SK-N-SH (cell line): Measurements from ENCODE around the gene ADAD2. TPM values are rescaled to one million over a fixed set of nuclear protein-coding genes. Genes with fewer than 3 reads are reported as not detected.

Experiments used
- CTCF ChIA-PET: fragments of 300-600, 350-600 bp; formaldehyde crosslinking; extraction: SDS; loops from one replicate; lab custom pipeline; 2021; lab: Yijun Ruan, JAX
- POLR2A ChIA-PET: fragments of 350-600 bp; sonication (Branson Sonifier 250); formaldehyde crosslinking; extraction: SDS; loops from one replicate; lab custom pipeline; 2020; ENCODE audit warnings: antibody characterized with exemption, inconsistent platforms; lab: Yijun Ruan, JAX
- DNase-seq: peaks from one replicate; pipeline ENCODE4 v3.0.0; 2012
- H2AFZ ChIP-seq: fragments of 200-600 bp; sonication (generic); 2 replicates; pipeline ENCODE4 v1.8.1; 2016; ENCODE audit warnings: antibody characterized with exemption, mild to moderate bottlenecking, low read depth
- H3F3A ChIP-seq: fragments of 200-600 bp; sonication (generic); replicated peaks from 2 replicates; pipeline ENCODE3; 2016; ENCODE audit warnings: antibody characterized with exemption, mild to moderate bottlenecking; ENCODE audit not compliant: insufficient read depth
- H3K27ac ChIP-seq, 2 experiments: fragments of 200-500 bp in 1 of 2; fragments of 200-600 bp in 1 of 2; sonication (Bioruptor generic) in 1 of 2; sonication (generic), shearing (Covaris generic) in 1 of 2; 2 replicates each; pipeline versions ENCODE4 v1.5.1 to v1.6.1; 2014 to 2016; ENCODE audit warnings: low read depth in 2 of 2, inconsistent platforms in 1 of 2, low read length in 1 of 2, mild to moderate bottlenecking in 1 of 2, mixed read lengths in 1 of 2
- H3K27me3 ChIP-seq: fragments of 200-600 bp; sonication (generic), shearing (Covaris generic); 2 replicates; pipeline ENCODE4 v1.6.1; 2016; ENCODE audit warnings: mixed run types; ENCODE audit not compliant: insufficient read depth
- H3K36me3 ChIP-seq, 2 experiments: fragments of 200-500 bp in 1 of 2; fragments of 200-600 bp in 1 of 2; sonication (Bioruptor generic) in 1 of 2; sonication (generic) in 1 of 2; replicated peaks in 1 of 2; 2 replicates each; pipeline versions ENCODE3 to v1.5.1; 2014 to 2016; ENCODE audit warnings: low read length in 1 of 2, mild to moderate bottlenecking in 1 of 2; ENCODE audit not compliant: insufficient read depth in 2 of 2, control insufficient read depth in 1 of 2
- H3K4me1 ChIP-seq, 2 experiments: fragments of 200-500 bp in 1 of 2; fragments of 200-600 bp in 1 of 2; sonication (Bioruptor generic) in 1 of 2; sonication (generic), shearing (Covaris generic) in 1 of 2; 2 replicates each; pipeline versions ENCODE4 v1.5.1 to v1.6.1; 2014 to 2016; ENCODE audit warnings: low read depth in 1 of 2, low read length in 1 of 2, mixed run types in 1 of 2; ENCODE audit not compliant: insufficient read depth in 2 of 2, control insufficient read depth in 1 of 2
- H3K4me2 ChIP-seq: fragments of 200-600 bp; sonication (generic), shearing (Covaris generic); 2 replicates; pipeline ENCODE4 v1.6.1; 2017; ENCODE audit warnings: mixed run types
- H3K4me3 ChIP-seq, 2 experiments: fragments of 200-500 bp in 1 of 2; fragments of 200-600 bp in 1 of 2; sonication (Bioruptor generic) in 1 of 2; sonication (generic), shearing (Covaris generic) in 1 of 2; 2 replicates each; pipeline versions ENCODE4 v1.5.1 to v1.8.1; 2014 to 2016; ENCODE audit warnings: low read depth in 2 of 2, inconsistent platforms in 1 of 2, low read length in 1 of 2, mild to moderate bottlenecking in 1 of 2, mixed read lengths in 1 of 2, moderate library complexity in 1 of 2
- H3K79me2 ChIP-seq: fragments of 200-600 bp; sonication (generic); 2 replicates; pipeline ENCODE4 v1.8.1; 2017; ENCODE audit warnings: mild to moderate bottlenecking; ENCODE audit not compliant: insufficient read depth
- H3K9ac ChIP-seq: fragments of 200-600 bp; sonication (generic); 2 replicates; pipeline ENCODE4 v1.6.1; 2017; ENCODE audit warnings: mixed run types
- H3K9me2 ChIP-seq: fragments of 200-600 bp; sonication (generic); 2 replicates; pipeline ENCODE4 v1.6.1; 2017; ENCODE audit warnings: mixed run types
- H3K9me3 ChIP-seq: fragments of 200-600 bp; sonication (generic); 2 replicates; pipeline ENCODE4 v1.6.1; 2017; ENCODE audit warnings: mixed run types, mild to moderate bottlenecking, moderate library complexity
- H4K20me1 ChIP-seq: fragments of 200-600 bp; sonication (generic); 2 replicates; pipeline ENCODE4 v1.6.1; 2017; ENCODE audit warnings: mild to moderate bottlenecking, mixed run types; ENCODE audit not compliant: insufficient read depth
- CHD2 ChIP-seq: fragments of 150-350 bp; IDR thresholded peaks from 2 replicates; pipeline ENCODE4 v1.6.1; 2018; ENCODE audit warnings: low read length; ENCODE audit not compliant: partially characterized antibody
- CTCF ChIP-seq: fragments of 200-600 bp; sonication (generic); IDR thresholded peaks from 2 replicates; pipeline ENCODE4 v1.6.1; 2017; ENCODE audit warnings: antibody characterized with exemption, mild to moderate bottlenecking, moderate library complexity
- FOSL2 ChIP-seq: IDR thresholded peaks from 2 replicates; pipeline ENCODE4 v1.4.0; 2012; ENCODE audit warnings: low read depth, mild to moderate bottlenecking, moderate library complexity, borderline replicate concordance
- FOXJ3 ChIP-seq: sonication (generic); formaldehyde crosslinking; IDR thresholded peaks from 2 replicates; pipeline ENCODE4 v1.5.1; 2020; ENCODE audit warnings: mild to moderate bottlenecking, missing genetic modification reagents
- IRF3 ChIP-seq: fragments of 150-350 bp; IDR thresholded peaks from 2 replicates; pipeline ENCODE4 v1.6.1; 2016; ENCODE audit warnings: mild to moderate bottlenecking, low read depth, low read length
- JUND ChIP-seq: IDR thresholded peaks from 2 replicates; pipeline ENCODE4 v1.4.0; 2012
- MAX ChIP-seq: IDR thresholded peaks from 2 replicates; pipeline ENCODE4 v1.4.0; 2012; ENCODE audit warnings: low read depth
- NFIC ChIP-seq: IDR thresholded peaks from 2 replicates; pipeline ENCODE4 v1.4.0; 2012; ENCODE audit warnings: borderline replicate concordance
- RAD21 ChIP-seq: IDR thresholded peaks from 2 replicates; pipeline ENCODE4 v1.6.1; 2012; ENCODE audit warnings: mild to moderate bottlenecking, low read length
- RFX5 ChIP-seq: IDR thresholded peaks from 2 replicates; pipeline ENCODE4 v1.6.1; 2012; ENCODE audit warnings: mild to moderate bottlenecking, improper control_type of control experiment, low read length
- RXRA ChIP-seq: IDR thresholded peaks from 2 replicates; pipeline ENCODE4 v1.4.0; 2012; ENCODE audit warnings: low read depth, mild to moderate bottlenecking, borderline replicate concordance
- SMC3 ChIP-seq: IDR thresholded peaks from 2 replicates; pipeline ENCODE4 v1.6.1; 2012; ENCODE audit warnings: low read depth, low read length, improper control_type of control experiment
- TAF1 ChIP-seq: IDR thresholded peaks from 2 replicates; pipeline ENCODE4 v1.6.1; 2012; ENCODE audit warnings: low read depth, mild to moderate bottlenecking, low read length, moderate library complexity, borderline replicate concordance
- TEAD4 ChIP-seq: IDR thresholded peaks from 2 replicates; pipeline ENCODE4 v1.4.0; 2012; ENCODE audit warnings: mild to moderate bottlenecking, borderline replicate concordance; ENCODE audit not compliant: insufficient read depth
- USF1 ChIP-seq: IDR thresholded peaks from 2 replicates; pipeline ENCODE4 v1.4.0; 2012; ENCODE audit warnings: low read depth, borderline replicate concordance
- YY1 ChIP-seq: IDR thresholded peaks from 2 replicates; pipeline ENCODE4 v1.4.0; 2012; ENCODE audit warnings: low read depth, mild to moderate bottlenecking
- ZBTB33 ChIP-seq: IDR thresholded peaks from 2 replicates; pipeline ENCODE4 v1.4.0; 2012; ENCODE audit warnings: low read depth, borderline replicate concordance
- WGBS: methylation state at CpG from one replicate; pipeline ENCODE4 v1.1.6; 2017; ENCODE audit warnings: low lambda C conversion rate; 5-methylcytosine and 5-hydroxymethylcytosine counted together
- polyA plus RNA-seq, 3 experiments: library from polyadenylated mRNA; depleted of rRNA; stranded (reverse); fragments of >200 nt; gene quantifications; 2 replicates each; pipeline ENCODE4 v1.2.3, GENCODE V29; 2012

ADAD2 gene
- polyA plus RNA-seq, 1 of the 3 experiments (the other 2 are of a cell fraction) = not detected

GRCh38 chr16:84161037-84161436 is 29.9 kb upstream of the ADAD2 start (continued):
- TF ChIP-seq CHD2 (no peak), IRF3 (no peak), FOXJ3 (CRISPR knock-in tag) (no peak), YY1 (no peak)

- Histone ChIP-seq H3K4me1 (peaks cover 0 to 2% of the 10 kb centered on the region in 2 experiments; a peak in 1 of 4 replicates), H3K27me3 (peaks cover 39% of the 10 kb centered on the region), H3K9me3 (no peaks in the 10 kb centered on the region), H3K4me2 (no peak overlapping the region), H3K36me3 (no peaks in the 10 kb centered on the region), H2AFZ (no peak overlapping the region), H3K27ac (no peak overlapping the region), H3K9me2 (no peaks in the 10 kb centered on the region), H3K4me3 (no peak overlapping the region), H3F3A (no peaks in the 10 kb centered on the region), H4K20me1 (no peaks in the 10 kb centered on the region), H3K79me2 (no peaks in the 10 kb centered on the region), H3K9ac (no peak overlapping the region)
- DNase-seq = no peak
- WGBS = 35% methylated on average over 3 of the region's 3 CpGs
- ChIA-PET POLR2A (no interaction called here), CTCF (interaction anchor here (1.3 to 1.9 kb wide), 2 partner anchors 13 to 14 kb away, joined by 6 read pairs; no protein-coding TSS in a partner anchor)
- no peak for TF ChIP-seq YY1
- TF ChIP-seq RAD21 = no peak
- TF ChIP-seq RXRA = no peak
- no peak for TF ChIP-seq JUND
- no peak for TF ChIP-seq TAF1
- TF ChIP-seq FOXJ3 (CRISPR knock-in tag) = no peak
- no peak for TF ChIP-seq USF1
- TF ChIP-seq CTCF = no peak
- no peak for TF ChIP-seq CHD2
Measured at GRCh38 chr16:84161801-84162200, 29.2 kb upstream of the ADAD2 start.

GRCh38 chr16:84165746-84166145 is 25.2 kb upstream of the ADAD2 start:
- H3K9me3 ChIP-seq = no peaks in the 10 kb centered on the region
- H3K9ac ChIP-seq = no peak overlapping the region
- H4K20me1 ChIP-seq = no peaks in the 10 kb centered on the region
- peaks cover 46% of the 10 kb centered on the region for H3K27me3 ChIP-seq
- POLR2A ChIA-PET = no interaction called here
- H3K4me1 ChIP-seq = no peaks in the 10 kb centered on the region
- DNase-seq = no peak
- H3K27ac ChIP-seq = no peak overlapping the region
- no peak overlapping the region for H2AFZ ChIP-seq
- H3K36me3 ChIP-seq = no peaks in the 10 kb centered on the region
- no peak overlapping the region for H3K4me3 ChIP-seq
- H3K9me2 ChIP-seq = no peaks in the 10 kb centered on the region
- H3K4me2 ChIP-seq = no peak overlapping the region
- H3K79me2 ChIP-seq = no peaks in the 10 kb centered on the region
- H3F3A ChIP-seq = no peaks in the 10 kb centered on the region
- CTCF ChIA-PET = interaction anchor here (1.0 to 2.5 kb wide), 3 partner anchors 10 to 91 kb away, joined by 3 to 17 read pairs (median 15); partner anchors contain the start of gene TAF1C
- WGBS = 92% methylated on average over 7 of the region's 7 CpGs
- no peak for TF ChIP-seq ZBTB33
- TF ChIP-seq FOSL2 = no peak
- TF ChIP-seq RFX5 = no peak
- no peak for TF ChIP-seq NFIC
- no peak for TF ChIP-seq TAF1
- no peak for TF ChIP-seq USF1
- no peak for TF ChIP-seq MAX
- no peak for TF ChIP-seq FOXJ3 (CRISPR knock-in tag)
- TF ChIP-seq TEAD4 = no peak
- TF ChIP-seq SMC3 = no peak
- no peak for TF ChIP-seq JUND
